SK-N-SH treated with all-trans-retinoic acid at 6 μM for 48 hours (cell line): ENCODE data around the gene BEGAIN.

ENCODE experiments used
- ATAC-seq: fragments of 200-7000 bp; cut with Tn5 transposase; 3 replicates; pipeline ENCODE4 v1.9.1; 2020; ENCODE audit warnings: mild to moderate bottlenecking, moderate library complexity
- ARNTL ChIP-seq: fragments of 450-650 bp; formaldehyde crosslinking; IDR thresholded peaks from 2 replicates; pipeline ENCODE4 v1.5.0; 2020; ENCODE audit warnings: low read depth, mild to moderate bottlenecking, moderate library complexity, borderline replicate concordance
- BACH2 ChIP-seq: fragments of 250-450 bp; sonication (Bioruptor Pico); IDR thresholded peaks from 2 replicates; pipeline ENCODE4 v1.9.0; 2021; ENCODE audit warnings: mild to moderate bottlenecking, borderline replicate concordance
- CSDC2 ChIP-seq: fragments of 250-450 bp; sonication (Bioruptor Pico); IDR thresholded peaks from 2 replicates; pipeline ENCODE4 v1.5.0; 2020; ENCODE audit warnings: mild to moderate bottlenecking, moderate library complexity
- ESRRG ChIP-seq: fragments of 250-450 bp; sonication (Bioruptor Pico); IDR thresholded peaks from 2 replicates; pipeline ENCODE4 v1.6.1; 2021; ENCODE audit warnings: mild to moderate bottlenecking
- GLIS3 ChIP-seq: fragments of 250-450 bp; sonication (Bioruptor Pico); IDR thresholded peaks from 2 replicates; pipeline ENCODE4 v1.5.0; 2020; ENCODE audit warnings: mild to moderate bottlenecking, moderate library complexity
- ISL1 ChIP-seq: fragments of 250-450 bp; sonication (Bioruptor Pico); IDR thresholded peaks from 2 replicates; pipeline ENCODE4 v2.1.2; 2022; ENCODE audit warnings: mild to moderate bottlenecking, moderate library complexity
- OSR1 ChIP-seq: fragments of 250-450 bp; sonication (Bioruptor Pico); IDR thresholded peaks from 2 replicates; pipeline ENCODE4 v1.8.0; 2022; ENCODE audit warnings: moderate library complexity, mild to moderate bottlenecking, inconsistent platforms
- POU6F1 ChIP-seq: fragments of 250-450 bp; sonication (Bioruptor Pico); IDR thresholded peaks from 2 replicates; pipeline ENCODE4 v1.8.0; 2021; ENCODE audit warnings: low read depth, mild to moderate bottlenecking, moderate library complexity, borderline replicate concordance
- PPARA ChIP-seq: fragments of 250-450 bp; sonication (Bioruptor Pico); IDR thresholded peaks from 2 replicates; pipeline ENCODE4 v1.5.0; 2020; ENCODE audit warnings: mild to moderate bottlenecking, borderline replicate concordance
- RARB ChIP-seq: fragments of 250-450 bp; sonication (Bioruptor Pico); IDR thresholded peaks from 2 replicates; pipeline ENCODE4 v1.8.0; 2021; ENCODE audit warnings: mild to moderate bottlenecking, moderate library complexity
- SNAI2 ChIP-seq: fragments of 250-450 bp; sonication (Bioruptor Pico); IDR thresholded peaks from 2 replicates; pipeline ENCODE4 v1.5.0; 2020; ENCODE audit warnings: mild to moderate bottlenecking, moderate library complexity
- TCF4 ChIP-seq: fragments of 250-450 bp; sonication (Bioruptor Pico); IDR thresholded peaks from 2 replicates; pipeline ENCODE4 v1.8.0; 2021; ENCODE audit warnings: mild to moderate bottlenecking, moderate library complexity, borderline replicate concordance
- TOX ChIP-seq: fragments of 250-450 bp; sonication (Bioruptor Pico); IDR thresholded peaks from 2 replicates; pipeline ENCODE4 v1.8.0; 2021; ENCODE audit warnings: mild to moderate bottlenecking, moderate library complexity, borderline replicate concordance
- TSHZ2 ChIP-seq: fragments of 250-450 bp; sonication (Bioruptor Pico); IDR thresholded peaks from 2 replicates; pipeline ENCODE4 v1.5.0; 2020; ENCODE audit warnings: mild to moderate bottlenecking, moderate library complexity
- ZC3H10 ChIP-seq: fragments of 250-450 bp; sonication (Bioruptor Pico); IDR thresholded peaks from 2 replicates; pipeline ENCODE4 v1.5.1; 2021; ENCODE audit warnings: mild to moderate bottlenecking, moderate library complexity
- ZFP3 ChIP-seq: fragments of 250-450 bp; sonication (Bioruptor Pico); IDR thresholded peaks from 2 replicates; pipeline ENCODE4 v1.5.0; 2020; ENCODE audit warnings: mild to moderate bottlenecking, moderate library complexity
- ZFP30 ChIP-seq: fragments of 450-650 bp; formaldehyde crosslinking; IDR thresholded peaks from 2 replicates; pipeline ENCODE4 v1.5.0; 2022; ENCODE audit warnings: mild to moderate bottlenecking, moderate library complexity
- ZNF565 ChIP-seq: fragments of 450-650 bp; formaldehyde crosslinking; conservative IDR thresholded peaks from 2 replicates; pipeline ENCODE4 v1.5.0; 2020; ENCODE audit warnings: low read depth, mild to moderate bottlenecking, moderate library complexity
- ZNF70 ChIP-seq: fragments of 450-650 bp; formaldehyde crosslinking; IDR thresholded peaks from 2 replicates; pipeline ENCODE4 v1.5.0; 2020; ENCODE audit warnings: mild to moderate bottlenecking, moderate library complexity
- ZNF8 ChIP-seq: fragments of 450-650 bp; formaldehyde crosslinking; IDR thresholded peaks from 2 replicates; pipeline ENCODE4 v1.5.0; 2020; ENCODE audit warnings: mild to moderate bottlenecking, moderate library complexity
- TF ChIP-seq, protein P1 (sequence below): fragments of 250-450 bp; sonication (Bioruptor Pico); IDR thresholded peaks from 2 replicates; pipeline ENCODE4 v1.5.1; 2020; ENCODE audit warnings: low read depth, mild to moderate bottlenecking, moderate library complexity
- TF ChIP-seq, protein P2 (sequence below): fragments of 250-450 bp; sonication (Bioruptor Pico); IDR thresholded peaks from 2 replicates; pipeline ENCODE4 v1.8.0; 2020; ENCODE audit warnings: mild to moderate bottlenecking, moderate library complexity, borderline replicate concordance
- TF ChIP-seq, protein P3 (sequence below): fragments of 250-450 bp; sonication (Bioruptor Pico); IDR thresholded peaks from 2 replicates; pipeline ENCODE4 v1.5.1; 2021; ENCODE audit warnings: mild to moderate bottlenecking, moderate library complexity

The BEGAIN gene

DNA sequence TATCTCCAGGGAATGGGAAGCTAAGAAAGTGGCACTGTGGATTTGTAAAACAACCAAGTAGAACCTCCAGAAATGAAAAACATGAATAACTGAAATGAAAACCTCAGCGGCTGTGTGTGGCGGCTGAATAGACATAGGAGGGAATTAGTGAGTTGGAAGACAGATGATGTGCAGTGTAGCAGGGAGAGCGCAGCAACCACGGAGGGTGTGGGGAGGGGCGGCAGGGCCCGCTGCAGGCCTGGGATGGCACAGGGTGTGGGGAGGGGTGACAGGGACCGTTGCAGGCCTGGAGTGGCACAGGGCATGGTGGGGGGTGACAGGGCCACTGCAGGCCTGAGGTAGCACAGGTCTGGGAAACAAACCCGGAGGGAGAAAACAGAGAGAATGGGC lies 51.1 kb downstream of the BEGAIN start:
- TF ChIP-seq ISL1 (CRISPR knock-in tag) = no peak
- TF ChIP-seq, protein P1, sequence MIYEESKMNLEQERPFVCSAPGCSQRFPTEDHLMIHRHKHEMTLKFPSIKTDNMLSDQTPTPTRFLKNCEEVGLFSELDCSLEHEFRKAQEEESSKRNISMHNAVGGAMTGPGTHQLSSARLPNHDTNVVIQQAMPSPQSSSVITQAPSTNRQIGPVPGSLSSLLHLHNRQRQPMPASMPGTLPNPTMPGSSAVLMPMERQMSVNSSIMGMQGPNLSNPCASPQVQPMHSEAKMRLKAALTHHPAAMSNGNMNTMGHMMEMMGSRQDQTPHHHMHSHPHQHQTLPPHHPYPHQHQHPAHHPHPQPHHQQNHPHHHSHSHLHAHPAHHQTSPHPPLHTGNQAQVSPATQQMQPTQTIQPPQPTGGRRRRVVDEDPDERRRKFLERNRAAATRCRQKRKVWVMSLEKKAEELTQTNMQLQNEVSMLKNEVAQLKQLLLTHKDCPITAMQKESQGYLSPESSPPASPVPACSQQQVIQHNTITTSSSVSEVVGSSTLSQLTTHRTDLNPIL (CRISPR knock-in tag) = no peak
- no peak for TF ChIP-seq TOX (CRISPR knock-in tag)
- TF ChIP-seq CSDC2 (CRISPR knock-in tag) = no peak
- TF ChIP-seq ZFP3 (CRISPR knock-in tag) = no peak
- TF ChIP-seq, protein P2, sequence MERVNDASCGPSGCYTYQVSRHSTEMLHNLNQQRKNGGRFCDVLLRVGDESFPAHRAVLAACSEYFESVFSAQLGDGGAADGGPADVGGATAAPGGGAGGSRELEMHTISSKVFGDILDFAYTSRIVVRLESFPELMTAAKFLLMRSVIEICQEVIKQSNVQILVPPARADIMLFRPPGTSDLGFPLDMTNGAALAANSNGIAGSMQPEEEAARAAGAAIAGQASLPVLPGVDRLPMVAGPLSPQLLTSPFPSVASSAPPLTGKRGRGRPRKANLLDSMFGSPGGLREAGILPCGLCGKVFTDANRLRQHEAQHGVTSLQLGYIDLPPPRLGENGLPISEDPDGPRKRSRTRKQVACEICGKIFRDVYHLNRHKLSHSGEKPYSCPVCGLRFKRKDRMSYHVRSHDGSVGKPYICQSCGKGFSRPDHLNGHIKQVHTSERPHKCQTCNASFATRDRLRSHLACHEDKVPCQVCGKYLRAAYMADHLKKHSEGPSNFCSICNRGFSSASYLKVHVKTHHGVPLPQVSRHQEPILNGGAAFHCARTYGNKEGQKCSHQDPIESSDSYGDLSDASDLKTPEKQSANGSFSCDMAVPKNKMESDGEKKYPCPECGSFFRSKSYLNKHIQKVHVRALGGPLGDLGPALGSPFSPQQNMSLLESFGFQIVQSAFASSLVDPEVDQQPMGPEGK (CRISPR knock-in tag) = no peak
- no peak for TF ChIP-seq ZC3H10 (CRISPR knock-in tag)
- TF ChIP-seq ZFP30 (CRISPR knock-in tag) = no peak
- no peak for TF ChIP-seq ZNF565 (CRISPR knock-in tag)
- TF ChIP-seq ESRRG = no peak
- no peak for TF ChIP-seq BACH2 (CRISPR knock-in tag)
- no peak for TF ChIP-seq TCF4 (CRISPR knock-in tag)
- TF ChIP-seq ARNTL (CRISPR knock-in tag) = no peak
- TF ChIP-seq SNAI2 (CRISPR knock-in tag) = no peak
- TF ChIP-seq ZNF8 (CRISPR knock-in tag) = no peak
- no peak for TF ChIP-seq GLIS3 (CRISPR knock-in tag)
- TF ChIP-seq RARB (CRISPR knock-in tag) = no peak
- TF ChIP-seq PPARA (CRISPR knock-in tag) = no peak
- TF ChIP-seq OSR1 (CRISPR knock-in tag) = no peak
- ATAC-seq = no peak

DNA sequence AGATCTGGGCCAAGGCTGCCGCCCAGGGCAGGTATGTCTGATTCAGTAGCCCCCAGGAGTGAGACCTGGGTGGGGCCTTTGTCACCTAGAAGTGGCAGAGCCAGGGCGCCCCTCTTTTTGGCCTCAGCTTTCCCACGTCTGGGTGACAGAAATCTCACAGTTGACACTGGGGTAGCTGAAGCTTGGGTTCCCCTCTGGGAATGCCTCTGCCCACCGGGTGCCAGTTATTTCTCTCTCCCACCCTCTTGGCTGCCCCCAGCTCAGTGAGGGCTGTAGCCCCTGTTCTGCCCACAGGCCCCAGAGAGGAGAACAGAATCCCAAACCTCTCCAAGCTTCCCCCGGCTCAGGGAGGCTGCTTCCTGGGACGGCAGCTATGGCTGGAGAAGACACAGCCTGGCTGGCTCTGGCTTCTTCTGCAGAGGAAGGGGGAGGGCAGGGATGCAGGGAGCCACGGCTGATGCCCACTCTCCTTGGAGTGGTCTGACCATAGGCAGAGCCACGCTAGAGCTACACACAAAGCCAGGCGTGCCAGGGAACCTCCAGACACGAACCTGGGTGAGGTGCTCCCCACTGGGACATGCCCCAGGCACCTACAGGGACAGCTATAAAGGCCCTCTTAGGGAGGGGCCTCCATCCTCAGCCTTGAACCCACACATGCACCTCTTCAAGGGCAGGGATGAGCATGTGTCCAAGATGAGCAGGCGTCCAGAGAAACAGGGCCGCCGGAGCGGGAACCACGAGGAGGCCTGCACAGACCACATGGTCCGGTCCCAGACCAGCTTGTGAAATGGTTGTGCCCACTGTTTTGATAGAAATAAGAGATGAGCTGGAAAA lies 51.7 kb downstream of the BEGAIN start:
- ATAC-seq = no peak

More for the DNA sequence above, 51.7 kb downstream of the BEGAIN start:
- TF ChIP-seq ZNF70 (no peak), OSR1 (CRISPR knock-in tag) (no peak), ZC3H10 (CRISPR knock-in tag) (no peak), TSHZ2 (CRISPR knock-in tag) (no peak), ESRRG (no peak), RARB (CRISPR knock-in tag) (no peak), ZFP30 (CRISPR knock-in tag) (no peak), POU6F1 (CRISPR knock-in tag) (no peak), BACH2 (CRISPR knock-in tag) (no peak), ZNF8 (CRISPR knock-in tag) (no peak), PPARA (CRISPR knock-in tag) (no peak), ZFP3 (CRISPR knock-in tag) (no peak), TCF4 (CRISPR knock-in tag) (no peak), ARNTL (CRISPR knock-in tag) (no peak)
- TF ChIP-seq, protein P3, sequence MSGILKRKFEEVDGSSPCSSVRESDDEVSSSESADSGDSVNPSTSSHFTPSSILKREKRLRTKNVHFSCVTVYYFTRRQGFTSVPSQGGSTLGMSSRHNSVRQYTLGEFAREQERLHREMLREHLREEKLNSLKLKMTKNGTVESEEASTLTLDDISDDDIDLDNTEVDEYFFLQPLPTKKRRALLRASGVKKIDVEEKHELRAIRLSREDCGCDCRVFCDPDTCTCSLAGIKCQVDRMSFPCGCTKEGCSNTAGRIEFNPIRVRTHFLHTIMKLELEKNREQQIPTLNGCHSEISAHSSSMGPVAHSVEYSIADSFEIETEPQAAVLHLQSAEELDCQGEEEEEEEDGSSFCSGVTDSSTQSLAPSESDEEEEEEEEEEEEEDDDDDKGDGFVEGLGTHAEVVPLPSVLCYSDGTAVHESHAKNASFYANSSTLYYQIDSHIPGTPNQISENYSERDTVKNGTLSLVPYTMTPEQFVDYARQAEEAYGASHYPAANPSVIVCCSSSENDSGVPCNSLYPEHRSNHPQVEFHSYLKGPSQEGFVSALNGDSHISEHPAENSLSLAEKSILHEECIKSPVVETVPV (CRISPR knock-in tag) = no peak
- TF ChIP-seq, protein P1 (CRISPR knock-in tag) = no peak
